Stimulated activated CD8-positive, alpha-beta memory T cell treated with anti-CD3 and anti-CD28 coated beads, Interleukin-7, amount 100 ng/mL, for 1 hour (primary cell): ENCODE data around the gene KRTAP5-2.

Experiments used
- DNase-seq, 2 donors: peaks; one replicate each; pipeline ENCODE4 v3.0.0-alpha.2; 2020; ENCODE audit warnings: low read depth in 2 of 2

KRTAP5-2 gene

DNA sequence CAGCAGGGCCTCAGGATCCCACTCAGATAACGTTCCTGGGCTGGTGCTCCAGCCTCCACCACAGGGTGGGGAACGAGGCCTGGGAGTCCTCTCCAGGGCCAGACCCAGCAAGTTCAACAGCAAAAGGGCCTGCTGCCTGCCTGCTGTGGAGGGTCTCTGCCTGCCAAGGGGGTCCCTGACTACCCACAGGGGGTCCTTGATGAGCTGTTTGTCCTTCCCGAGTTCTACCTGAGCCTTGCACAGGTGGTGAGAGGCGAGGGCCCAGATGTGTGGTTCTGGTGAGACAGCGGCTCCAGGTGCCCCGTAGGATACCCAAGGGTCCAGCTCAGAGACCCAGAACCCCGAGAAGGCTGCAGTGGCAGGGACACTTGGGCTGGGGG, 30.4 kb downstream of the KRTAP5-2 start:
- no peak for DNase-seq

DNA sequence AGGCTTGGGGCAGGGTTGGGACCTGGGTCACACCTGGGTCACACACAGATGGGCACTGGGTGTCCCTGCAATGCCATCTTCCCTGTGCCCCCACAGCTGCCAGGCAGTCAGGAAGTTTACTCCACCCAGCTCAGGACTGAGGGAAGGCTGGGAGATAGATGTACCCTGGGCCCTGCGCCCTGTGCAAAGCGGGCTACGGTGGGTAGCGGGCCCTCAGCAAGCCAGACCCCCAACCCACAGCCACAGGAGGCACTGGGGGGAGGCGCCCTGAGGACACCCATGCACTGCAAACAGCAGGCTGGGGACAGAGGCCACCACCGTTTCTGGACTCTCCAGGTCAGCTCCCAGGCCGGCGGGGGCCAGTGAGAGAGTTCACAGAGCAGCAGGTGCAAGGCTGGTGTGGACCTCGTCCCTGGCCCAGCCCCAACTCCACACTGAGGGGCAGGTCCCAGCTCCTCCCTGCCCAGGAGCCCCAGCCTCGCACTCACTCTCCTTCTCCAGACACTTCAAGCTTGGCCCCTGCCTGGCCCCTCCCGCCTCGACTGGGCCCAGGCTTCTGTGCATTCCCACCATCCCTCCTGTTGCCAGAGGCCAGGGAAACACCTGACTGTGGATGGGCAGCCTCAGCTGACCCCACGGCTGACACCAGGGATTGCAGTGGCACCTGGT, 30.9 kb downstream of the KRTAP5-2 start:
- DNase-seq: no peak

DNA sequence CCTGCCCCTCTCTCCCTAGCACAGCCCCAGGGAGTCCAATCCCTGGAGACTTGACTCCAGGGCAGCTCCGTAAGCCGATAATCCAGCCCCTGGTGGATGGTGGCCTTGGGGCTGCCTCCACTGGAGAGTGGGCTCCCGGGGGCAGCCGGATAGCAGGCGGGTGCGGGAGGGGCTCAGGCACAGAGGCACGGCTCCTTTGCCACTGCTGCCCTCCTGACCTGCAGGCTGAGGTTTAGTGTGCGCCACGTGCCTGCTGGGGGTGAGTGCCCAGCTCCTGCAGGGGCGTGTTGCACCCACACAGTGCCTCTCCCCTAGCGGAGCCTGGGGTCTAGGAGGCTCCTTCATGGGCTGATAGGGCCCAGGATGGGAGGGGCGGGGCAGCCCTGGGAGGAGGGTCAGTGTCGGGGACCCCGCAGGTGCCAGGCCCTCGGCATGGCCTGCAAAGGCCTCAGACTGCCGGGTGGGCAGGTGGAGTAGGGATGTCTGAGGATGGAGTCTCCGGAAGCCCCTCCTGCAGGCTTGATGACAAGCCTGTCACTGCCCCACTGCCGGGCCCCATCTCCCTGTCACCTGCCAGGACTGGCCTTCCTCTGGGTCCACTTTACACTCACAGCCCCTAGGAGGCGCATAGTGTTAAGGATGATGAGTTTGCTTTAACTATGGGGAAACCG, 31.6 kb downstream of the KRTAP5-2 start:
- no peak for DNase-seq

DNA sequence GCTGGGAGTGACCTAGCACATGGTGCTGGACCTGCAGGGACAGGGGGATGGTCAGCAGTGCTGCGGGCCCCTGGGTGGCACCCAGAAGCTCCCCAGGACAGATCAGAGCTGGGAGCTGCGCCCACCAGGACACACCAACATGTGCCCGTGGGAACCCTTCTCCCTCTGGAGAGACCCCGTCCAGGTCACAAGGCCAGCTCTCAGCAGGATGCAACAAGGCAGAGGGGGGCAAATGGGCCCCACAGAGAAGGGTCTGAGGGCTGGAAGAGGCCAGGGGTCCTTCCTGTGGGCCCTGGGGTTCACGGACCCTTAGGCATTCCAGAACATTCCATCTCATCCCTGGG, 32.2 kb downstream of the KRTAP5-2 start:
- no peak for DNase-seq

DNA sequence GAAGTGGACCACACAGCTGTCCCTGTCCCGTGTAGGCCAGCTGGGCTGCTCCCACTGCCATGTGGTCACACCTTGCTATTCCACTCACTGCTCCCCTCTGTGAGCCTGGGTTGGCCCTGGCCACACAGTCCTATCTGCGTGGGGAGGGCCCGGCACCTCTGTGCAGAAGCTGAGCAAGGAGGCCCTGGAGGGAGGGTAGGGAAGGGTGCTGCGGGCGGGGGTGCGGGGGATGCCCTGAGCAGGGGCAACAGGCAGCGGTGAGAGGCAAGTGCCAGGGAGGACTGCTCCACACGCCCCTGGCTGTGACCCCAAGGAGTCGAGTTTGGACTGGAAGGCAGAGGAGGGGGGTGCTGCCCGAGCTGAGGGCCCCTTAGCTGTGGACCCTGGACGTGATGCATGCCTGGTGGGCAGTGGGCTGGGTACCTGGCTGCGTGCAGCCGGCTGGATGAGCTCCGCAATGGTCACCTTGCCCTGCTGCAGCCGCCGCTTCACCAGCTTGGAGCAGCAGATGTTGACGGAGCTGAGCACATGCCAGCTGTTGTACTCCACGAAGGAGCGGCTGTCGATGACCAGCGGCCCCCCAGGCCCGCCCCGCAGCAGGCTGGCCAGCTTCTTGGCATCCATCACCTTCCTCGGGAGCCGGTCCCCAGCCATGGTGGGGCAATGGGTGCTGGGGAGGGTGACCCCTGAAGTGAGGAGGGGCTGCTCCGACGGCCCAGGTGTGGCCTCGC, 32.8 kb downstream of the KRTAP5-2 start:
- no peak for DNase-seq

DNA sequence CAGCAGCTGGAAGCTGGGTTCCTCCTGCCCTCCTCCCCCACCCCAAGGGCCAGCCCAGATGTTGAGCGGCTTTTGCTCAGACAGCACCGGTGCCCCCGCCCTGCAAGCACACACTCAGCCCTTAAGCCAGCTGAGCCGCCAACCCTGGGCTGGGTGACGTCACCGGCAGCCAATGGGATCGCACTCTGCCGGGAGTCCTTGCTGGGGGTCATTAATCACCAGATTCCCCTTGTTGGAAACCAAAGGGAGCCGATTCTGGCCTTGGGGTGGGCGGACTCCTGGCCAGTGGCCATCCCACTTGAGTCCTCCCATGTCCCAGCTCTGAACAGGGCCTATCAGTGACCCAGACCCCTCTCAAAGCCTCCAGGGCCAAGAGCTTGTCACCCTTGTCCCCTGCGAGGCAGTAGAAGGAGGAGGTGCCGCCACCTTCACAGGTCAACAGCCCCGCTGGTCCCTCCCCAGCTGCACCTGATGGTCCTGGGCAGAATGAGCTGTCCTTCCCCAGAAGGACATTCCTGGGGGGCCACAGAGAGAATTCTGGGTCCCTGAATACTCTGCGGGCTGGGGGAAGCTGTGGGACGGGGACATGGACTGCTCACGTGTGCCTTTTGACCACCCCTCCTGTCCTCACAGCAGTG, 33.4 kb downstream of the KRTAP5-2 start:
- DNase-seq: no peak

DNA sequence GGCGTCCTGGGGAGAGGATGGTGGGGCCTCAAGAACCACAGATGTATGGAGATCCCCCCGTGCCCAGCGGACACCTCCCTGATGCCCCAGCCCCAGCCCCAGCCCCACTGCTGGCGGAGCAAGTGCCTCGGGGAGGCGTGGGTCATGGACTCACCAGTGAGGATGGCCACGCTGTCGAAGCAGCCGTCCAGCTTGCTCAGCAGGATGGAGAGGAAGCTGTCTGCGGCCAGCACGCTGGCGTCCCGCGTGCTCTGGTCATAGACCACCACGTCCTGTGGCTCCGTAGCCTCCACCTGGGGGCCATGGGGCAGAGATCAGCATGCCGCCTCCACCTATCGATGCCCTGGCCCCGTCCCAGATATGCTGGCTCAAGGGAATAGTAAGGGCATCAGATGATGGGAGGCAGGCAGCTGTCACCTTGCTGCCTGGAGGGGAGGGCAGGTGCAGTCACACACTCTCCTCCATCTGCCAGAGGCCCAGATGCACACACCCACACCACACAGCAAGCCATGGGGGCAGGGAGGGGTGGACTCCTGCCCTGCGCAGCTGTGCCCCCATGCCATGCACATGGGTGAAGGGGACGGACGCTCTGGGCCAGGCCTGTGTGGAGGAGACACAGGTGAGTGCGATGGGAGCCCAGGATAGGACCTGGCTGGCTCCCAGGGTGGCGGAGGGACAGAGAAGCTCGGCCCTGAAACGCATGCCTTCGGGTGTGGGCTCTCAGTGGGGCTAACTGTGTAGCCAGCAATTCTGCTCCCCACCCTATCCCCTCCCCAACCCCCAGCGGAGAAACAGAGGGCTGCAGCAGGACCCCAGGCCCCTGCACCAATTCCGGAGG, 34.2 kb downstream of the KRTAP5-2 start:
- DNase-seq: no peak

DNA sequence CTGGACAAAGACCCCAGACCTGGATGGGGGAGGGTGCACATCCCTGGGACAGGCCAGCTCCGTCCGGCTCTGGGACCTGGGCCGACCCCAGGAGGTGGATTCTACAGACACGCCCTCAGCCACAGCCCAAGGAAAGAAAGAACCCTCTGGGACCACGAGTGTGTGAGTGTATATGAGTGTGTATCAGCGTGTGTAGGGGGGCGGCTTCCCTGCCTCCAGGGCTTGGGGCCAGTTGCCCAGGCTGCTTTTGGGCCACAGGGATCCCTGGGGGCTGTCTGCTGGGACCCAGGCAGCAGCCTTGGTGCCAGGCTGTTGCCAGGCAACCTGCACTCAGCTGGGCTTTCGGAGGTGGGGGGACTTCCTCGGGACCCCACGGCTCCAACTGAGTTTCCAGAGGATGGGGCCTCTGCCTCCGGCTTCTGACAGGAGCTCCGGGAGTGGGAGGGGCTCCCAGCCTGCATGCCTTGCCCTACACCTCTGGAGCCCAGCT, 34.9 kb downstream of the KRTAP5-2 start:
- DNase-seq: no peak

DNA sequence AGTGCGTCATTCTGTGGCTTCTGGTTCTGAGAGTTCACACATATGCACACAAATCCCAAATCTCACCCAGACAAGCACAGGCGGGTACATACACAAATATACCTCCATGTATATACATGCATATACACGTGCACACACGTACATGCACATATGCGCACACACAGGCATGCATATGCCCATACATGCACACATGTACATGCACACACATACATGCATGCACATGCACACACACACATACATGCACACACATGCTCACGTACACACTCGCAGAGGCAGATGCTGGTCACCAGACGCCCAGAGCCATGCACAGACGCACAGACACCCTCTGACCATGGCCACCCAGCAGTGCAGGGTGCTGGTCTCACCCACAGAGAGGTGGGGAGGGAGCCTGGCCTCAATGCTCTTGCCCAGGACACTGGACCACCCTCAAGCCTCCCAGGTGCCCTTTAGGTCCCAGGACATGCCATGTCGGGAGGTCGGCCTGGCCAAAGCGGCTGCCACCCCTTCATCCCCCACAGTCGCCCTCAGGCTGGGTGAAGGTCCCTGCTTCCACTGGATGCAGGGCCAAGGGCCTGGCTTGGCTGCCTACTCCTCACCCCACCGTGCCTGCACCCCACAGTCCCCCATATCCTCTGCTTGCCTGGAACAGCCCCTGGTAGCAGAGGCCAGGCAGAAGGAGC, 35.5 kb downstream of the KRTAP5-2 start:
- DNase-seq: no peak

DNA sequence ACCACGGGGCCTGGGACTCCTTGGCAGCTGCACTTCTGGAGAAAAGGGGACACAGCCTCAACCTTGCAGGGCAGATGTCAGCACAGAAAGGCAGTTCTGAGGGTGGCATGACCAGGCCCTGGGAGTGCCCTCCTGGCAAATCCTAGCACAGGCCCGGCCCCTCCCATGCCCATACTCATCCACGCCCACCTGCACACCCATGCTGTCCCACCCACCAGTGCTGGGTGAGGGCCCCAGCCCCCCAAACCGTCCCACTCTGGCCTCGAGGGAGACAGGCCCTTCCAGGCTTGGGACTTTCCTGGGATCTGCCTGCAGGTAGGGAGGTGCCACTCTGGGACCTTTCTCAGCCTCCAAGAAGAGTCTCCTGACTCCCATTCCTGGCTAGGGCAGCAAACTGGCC, 36.1 kb downstream of the KRTAP5-2 start:
- DNase-seq: no peak

DNA sequence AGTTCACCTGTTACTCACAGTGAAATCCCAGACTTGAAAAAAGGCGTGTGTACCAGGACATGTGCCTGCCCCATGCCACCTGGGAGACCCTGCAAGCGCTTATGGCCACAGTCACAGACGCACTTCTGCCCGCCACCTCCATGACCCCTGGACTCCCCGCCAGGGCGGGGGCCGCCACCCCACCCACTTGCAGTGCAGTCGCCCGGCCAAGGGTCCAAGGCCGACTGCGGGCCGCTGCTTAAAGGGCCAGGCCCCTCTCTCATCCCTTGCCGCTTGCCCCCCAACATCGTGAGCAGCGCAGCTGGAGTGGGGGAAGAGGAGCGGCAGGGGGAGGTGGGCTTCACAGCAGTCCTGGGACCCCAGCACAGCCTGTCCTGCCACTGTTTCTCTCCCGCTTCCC, 36.8 kb downstream of the KRTAP5-2 start:
- DNase-seq: no peak

DNA sequence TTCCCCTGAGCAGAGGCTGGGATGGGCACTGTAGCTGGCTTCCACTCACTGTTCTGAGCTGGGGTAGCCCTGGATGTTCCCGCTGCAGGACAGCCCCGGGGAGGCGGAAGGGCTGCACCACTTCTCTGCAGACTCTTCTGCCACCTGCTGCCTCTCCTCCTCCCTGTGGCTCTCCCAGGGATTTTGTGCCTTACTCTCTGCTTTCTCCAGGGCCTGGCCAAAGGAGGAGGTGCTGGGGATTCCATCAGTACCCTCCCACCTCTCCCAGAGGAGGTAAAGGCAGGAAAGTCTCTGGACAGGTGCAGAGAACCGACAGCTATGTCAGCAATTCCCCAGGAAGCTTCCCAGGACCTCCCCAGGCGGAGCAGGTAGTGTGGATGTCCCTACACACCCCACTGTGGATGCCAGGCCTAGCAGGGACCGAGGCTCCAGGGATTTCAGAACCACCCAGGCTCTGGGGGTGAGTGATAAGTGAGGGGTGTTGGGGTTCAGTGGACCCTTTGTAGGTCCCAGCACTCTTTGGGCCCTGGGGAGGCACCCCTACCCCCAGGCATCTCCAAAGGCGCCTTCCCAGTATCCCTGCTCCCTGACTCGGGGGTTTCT, 37.3 kb downstream of the KRTAP5-2 start:
- DNase-seq: no peak

DNA sequence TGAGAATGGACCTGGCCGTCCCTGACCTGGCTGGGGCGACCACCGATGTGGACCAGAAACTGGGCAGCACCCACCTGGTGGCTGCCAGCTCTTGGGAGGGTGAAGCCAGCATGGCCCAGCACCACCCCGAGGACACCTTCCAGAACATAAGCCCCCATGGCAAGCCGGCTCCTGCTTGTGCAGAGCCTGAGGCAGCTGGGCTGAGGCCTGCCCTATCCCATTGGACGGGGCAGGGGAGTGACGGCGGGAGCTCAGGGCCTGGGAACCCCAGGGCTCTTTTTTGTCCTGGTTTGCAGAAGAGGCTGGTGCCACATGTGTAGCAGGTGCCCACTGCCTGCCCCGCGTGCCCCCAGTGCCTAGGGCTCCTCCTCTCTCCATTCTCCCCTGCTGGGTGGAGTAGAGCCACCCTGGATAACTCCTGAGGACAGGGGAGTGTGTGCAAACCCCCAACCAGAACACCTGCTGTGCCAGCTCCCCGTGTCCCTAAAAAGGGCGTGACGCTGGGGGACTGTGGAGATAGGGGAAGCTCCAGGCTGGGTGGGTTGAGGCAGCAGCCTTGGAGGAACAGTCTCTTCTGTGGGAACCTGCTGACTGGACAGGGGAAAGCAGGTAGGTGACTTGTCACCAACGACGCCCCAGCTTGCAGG, 38.0 kb downstream of the KRTAP5-2 start:
- no peak for DNase-seq

DNA sequence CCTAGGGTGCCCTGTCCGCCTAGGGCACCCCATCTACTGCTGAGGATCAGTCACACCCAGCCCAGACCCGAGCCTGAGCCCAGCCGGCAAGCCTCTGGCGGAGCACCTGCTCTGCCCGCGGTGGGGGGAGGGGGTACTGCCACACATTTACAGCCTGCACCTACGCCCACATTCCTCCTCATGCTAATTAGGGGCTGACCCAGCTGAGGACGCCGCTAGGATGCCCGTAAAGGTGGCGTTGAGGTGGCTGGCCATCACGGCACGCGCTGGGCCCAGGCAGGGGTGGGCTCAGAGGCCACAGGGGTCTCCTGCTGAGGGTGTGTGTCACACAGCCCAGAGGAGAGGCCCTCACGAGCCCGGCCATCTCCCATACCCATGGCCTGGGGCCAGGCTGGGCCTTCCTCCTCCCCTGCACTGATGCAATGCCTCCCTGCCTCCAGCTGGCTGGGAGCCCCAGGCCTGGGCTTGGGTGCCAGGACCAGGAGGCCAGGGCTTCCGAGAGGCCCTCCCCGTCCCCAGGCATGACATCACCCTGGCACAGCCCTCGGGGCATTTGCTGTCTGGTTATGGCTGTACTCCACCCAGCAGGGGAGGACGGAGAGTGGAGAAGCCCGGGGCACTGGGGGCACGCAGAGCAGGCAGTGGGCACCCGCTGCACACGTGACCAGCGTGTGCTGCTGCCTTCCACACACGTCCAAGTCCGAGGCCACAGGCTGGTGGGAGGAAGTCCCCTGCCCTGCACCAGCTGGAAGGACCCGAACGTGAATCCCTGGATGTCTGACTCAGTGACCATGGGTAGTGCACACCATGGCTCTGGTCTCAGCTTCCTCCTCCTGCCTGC, 38.8 kb downstream of the KRTAP5-2 start:
- DNase-seq: no peak

DNA sequence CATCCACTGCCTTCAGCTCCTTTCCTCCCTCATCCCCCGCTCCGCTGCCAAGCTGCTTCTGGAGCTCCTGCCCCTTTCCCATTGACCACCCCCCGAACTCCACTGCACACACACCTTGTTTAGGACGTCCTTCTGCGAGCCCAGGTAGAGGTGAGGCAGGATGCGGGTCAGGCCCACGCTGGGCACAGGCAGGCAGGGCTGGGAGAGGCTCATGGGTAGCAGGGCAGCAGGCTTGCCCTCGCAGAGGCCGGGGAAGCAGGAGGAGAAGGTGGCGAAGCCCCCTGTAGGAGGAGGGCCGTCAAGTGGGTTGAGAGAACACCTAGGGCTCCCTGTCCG, 39.4 kb downstream of the KRTAP5-2 start:
- no peak for DNase-seq

DNA sequence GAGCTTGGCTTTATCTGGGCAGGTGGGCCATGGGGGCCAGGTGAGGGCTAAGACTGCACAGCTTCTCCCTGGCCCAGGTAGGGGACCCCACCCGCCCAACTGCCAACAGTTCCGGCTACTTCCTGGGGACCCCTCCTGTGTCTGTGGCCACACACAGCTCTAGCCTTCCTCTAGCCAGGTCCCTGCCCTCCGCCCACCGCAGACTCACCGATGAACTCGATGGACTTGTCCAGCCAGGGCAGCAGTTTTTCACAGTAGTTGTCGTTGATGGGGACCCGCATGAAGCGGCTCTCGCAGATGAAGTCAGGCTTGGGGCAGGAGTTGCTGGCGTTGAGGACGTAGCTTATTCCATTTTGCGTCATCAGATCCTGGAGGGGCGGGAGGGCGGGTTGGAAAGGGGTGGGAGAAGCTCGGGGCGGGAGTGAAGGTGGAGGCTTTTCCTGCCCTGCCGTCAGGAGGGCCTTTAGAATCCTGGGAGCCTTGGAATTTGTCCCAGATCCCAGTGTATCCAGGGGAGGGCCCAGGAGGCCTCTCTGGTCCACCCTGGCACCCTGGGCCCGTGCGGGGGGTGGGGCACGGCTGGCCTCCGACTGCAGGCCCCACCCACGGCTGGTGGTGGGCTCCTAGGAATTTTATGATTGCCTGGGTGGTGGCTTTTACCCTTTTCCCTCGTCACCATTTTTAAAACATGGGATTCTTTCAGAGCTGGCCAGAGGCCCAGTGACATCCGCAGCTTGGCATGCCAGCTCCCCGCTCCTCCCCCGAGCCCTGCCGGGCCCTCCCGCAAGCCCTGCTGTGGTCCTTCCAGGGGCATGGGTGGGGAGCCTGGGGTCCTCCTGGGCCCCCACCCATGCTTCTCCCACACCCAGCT, 40.0 kb downstream of the KRTAP5-2 start:
- DNase-seq: no peak

DNA sequence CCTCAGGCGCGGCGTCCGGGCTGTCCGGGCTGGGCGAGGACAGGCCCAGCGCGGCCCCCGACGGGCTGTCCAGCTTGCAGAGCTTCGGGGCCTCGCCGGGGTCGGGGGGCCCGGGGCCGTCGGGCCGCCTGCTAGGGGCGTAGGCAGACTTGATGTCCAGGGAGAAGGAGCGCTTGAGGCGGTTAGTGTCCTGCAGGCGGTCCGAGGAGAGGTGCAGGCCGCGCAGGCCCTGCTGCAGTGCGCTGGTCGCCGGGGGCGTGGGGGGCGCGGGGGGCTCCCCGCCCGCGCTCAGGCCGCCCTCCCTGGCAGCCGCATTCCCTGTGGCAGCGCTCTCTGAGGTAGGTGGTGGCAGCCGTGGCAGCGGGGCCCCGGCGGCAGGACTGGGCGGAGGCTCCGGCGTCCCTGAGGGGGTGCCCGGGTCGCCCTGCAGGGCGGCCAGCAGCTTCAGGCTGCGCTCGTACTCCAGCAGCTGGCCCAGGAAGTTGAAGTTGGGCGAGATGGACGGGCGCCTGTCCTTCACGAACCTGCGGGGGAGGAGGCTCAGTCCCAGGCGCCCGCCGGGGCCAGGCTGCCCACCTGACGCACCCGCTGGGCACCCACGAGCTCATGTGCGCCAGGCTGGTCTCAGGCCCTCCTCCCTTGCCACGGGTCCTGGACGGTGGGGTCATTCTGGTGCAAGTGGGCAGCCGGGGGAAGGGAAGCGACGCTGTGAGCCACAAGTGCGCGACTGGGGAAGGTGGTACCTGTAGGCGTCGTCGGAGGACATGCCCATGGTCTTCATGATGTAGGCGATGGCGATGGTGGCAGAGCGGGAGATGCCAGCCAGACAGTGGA, 40.8 kb downstream of the KRTAP5-2 start:
- no peak for DNase-seq
